NT2/D1 (cell line): ENCODE measurements around the gene CACFD1.

Source experiments
- DNase-seq: peaks from one replicate; pipeline ENCODE4 v3.0.0-alpha.2; 2011; ENCODE audit warnings: low read depth, low spot score
- H3K27me3 ChIP-seq: 2 replicates; pipeline ENCODE4 v1.6.0; 2011; ENCODE audit warnings: mild to moderate bottlenecking; ENCODE audit not compliant: insufficient read length, insufficient read depth
- H3K36me3 ChIP-seq: 2 replicates; pipeline ENCODE4 v1.6.1; 2011; ENCODE audit warnings: mild to moderate bottlenecking, low read length, mixed read lengths; ENCODE audit not compliant: insufficient read depth, insufficient read length
- H3K4me1 ChIP-seq: 2 replicates; pipeline ENCODE4 v1.5.1; 2011; ENCODE audit not compliant: insufficient read depth, insufficient read length
- H3K4me3 ChIP-seq: 2 replicates; pipeline ENCODE4 v1.5.1; 2011; ENCODE audit warnings: low read depth; ENCODE audit not compliant: insufficient read length
- H3K9ac ChIP-seq: 2 replicates; pipeline ENCODE4 v1.6.0; 2011; ENCODE audit warnings: low read depth; ENCODE audit not compliant: insufficient read length
- H3K9me3 ChIP-seq: 2 replicates; pipeline ENCODE4 v1.5.1; 2011; ENCODE audit warnings: mild to moderate bottlenecking, low read length; ENCODE audit not compliant: insufficient read depth
- SUZ12 ChIP-seq: IDR thresholded peaks from 2 replicates; pipeline ENCODE4 v1.6.1; 2011; ENCODE audit not compliant: insufficient read length, insufficient read depth; ENCODE audit errors: extremely low read depth
- YY1 ChIP-seq: IDR thresholded peaks from 2 replicates; pipeline ENCODE4 v1.6.1; 2011; ENCODE audit not compliant: insufficient read length, insufficient read depth
- ZNF274 ChIP-seq: IDR thresholded peaks from 2 replicates; pipeline ENCODE4 v1.6.1; 2011; ENCODE audit warnings: mild to moderate bottlenecking, low read depth, low read length

The CACFD1 gene

DNA sequence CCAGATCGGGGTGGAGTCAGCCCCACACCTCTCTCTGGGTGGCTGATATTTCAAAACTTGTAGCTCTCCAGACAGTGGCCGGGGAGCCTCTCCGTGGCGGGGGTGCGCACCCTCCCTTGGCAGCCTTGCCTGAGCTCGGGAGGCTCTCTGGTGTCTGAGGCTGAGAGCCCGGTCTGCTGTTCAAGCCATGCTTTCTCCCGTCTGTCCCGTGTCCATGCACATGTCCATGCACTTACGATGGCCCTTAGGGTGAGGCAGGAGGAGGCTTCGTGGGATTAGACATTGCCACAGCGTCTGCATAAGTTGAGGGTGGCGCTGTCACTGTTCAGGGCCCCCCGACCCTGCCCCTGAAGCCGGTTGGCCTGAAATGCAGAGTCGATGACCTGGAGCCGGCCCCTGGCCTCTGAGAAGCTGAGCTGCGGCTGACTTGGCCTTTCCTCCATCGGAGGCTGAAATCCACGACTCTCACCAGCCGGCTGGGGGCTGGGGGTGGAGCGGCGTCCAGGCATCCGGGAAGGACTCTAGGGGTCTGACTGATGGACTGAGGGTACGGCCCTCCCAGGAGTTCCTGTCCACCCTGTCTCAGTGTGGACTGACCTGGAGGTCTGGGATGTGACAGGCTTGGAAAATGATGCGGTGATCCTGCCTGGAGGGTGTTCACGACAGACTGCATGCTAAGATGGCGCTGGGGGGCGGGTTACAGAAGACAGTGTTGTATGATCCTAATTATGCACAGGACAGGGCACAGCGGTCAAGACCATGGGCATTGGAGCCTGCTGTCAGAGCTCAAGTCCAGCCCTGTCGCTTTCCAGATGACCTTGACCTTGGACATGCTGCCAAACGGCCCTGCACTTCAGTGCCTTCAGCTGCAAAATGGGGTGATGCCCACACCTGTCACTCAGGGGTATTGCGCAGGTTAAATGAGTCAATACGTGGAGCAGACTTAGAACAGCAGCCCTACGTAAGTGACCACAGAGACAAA, 37.4 kb downstream of the CACFD1 start:
- H3K36me3 ChIP-seq: no peaks in the 10 kb centered on the region
- H3K27me3 ChIP-seq: peaks cover 2% of the 10 kb centered on the region
- no peak for DNase-seq
- no peak overlapping the region for H3K4me3 ChIP-seq
- TF ChIP-seq SUZ12: no peak
- TF ChIP-seq YY1: no peak
- TF ChIP-seq ZNF274: no peak
- peaks cover 17% of the 10 kb centered on the region for H3K4me1 ChIP-seq
- peaks cover 12% of the 10 kb centered on the region for H3K9me3 ChIP-seq
- no peak overlapping the region for H3K9ac ChIP-seq

DNA sequence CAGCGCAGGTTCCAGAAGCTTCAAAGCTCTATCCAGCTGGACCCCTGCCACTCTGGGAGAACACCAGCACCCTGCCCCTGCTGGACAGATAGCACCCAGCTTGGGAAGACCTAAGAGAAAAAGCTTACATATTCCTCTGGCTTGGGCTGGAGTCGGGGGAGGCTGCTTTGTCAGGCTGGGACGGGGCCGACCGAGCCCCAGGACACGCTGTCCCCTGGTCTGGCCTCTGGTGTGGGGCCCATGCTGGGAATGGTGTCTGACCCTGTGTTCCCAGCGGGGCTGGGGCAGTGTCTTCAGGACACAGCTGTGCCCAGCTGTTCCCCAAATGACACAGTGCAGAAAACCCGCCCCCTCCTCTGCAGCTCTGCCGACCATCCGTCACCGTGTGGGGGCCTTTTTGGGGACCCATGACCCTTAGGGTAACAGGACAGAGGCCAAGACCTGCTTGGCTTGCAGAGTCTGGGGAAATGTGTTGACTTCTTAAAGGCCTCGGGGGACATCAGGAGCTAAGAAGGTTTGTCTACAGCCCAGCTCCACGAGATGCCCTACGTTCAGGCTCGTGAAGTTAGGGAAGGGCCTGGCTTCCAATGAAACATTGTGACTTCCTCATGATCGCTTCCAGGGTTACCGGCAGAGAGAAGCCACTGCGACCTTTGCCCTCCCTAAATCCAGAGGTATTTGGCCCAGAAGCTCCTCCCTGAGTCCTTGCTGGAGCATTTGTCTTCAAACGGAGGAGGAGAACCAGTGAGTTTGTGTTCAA, 39.5 kb downstream of the CACFD1 start:
- Histone ChIP-seq H3K9ac (no peak overlapping the region), H3K4me3 (no peak overlapping the region), H3K4me1 (peaks cover 11% of the 10 kb centered on the region), H3K36me3 (no peaks in the 10 kb centered on the region), H3K27me3 (peaks cover 2% of the 10 kb centered on the region), H3K9me3 (peaks cover 20% of the 10 kb centered on the region)
- DNase-seq: no peak
- TF ChIP-seq SUZ12 (no peak), ZNF274 (no peak), YY1 (no peak)

DNA sequence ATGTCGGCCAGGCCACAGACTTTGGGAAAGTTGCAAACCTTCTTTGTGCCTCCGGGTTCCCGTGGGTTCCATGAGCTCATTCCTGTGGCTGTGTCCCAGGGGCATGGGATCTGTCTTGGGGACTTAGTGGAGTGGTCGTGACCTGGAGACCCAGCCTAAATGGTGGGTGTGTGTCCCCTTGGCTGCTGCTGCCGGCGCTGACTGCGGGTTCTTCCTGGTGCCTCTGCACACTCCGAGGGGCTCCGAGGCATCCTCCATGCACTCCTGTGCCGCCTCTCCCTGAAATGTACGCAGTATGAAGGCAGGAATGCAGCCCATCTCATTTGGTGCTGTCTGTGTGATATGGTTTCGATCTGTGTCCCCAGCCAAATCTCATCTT, 40.1 kb downstream of the CACFD1 start:
- Histone ChIP-seq H3K27me3 (peaks cover 2% of the 10 kb centered on the region), H3K9ac (no peak overlapping the region), H3K4me3 (no peak overlapping the region), H3K9me3 (peaks cover 20% of the 10 kb centered on the region), H3K36me3 (no peaks in the 10 kb centered on the region), H3K4me1 (peaks cover 11% of the 10 kb centered on the region)
- no peak for DNase-seq
- TF ChIP-seq YY1: no peak
- TF ChIP-seq ZNF274: no peak
- no peak for TF ChIP-seq SUZ12

DNA sequence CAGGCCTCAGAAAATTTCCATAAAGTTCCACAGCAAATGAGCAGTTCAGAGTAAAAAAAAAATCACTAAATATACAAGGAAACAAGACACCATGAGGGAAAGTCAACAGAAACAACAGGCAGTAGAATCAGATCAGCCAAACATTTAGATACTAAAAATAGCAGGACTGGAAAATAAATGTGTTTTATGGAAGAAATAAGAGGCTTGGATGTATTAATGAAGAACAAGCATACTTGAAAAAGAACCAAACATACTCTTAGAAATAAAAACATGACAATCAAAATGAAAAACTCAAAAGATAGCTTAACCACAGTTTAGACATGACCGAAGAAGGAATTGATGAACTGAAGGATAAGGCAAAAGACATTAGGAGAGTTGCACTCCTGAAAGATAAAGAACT, 42.3 kb downstream of the CACFD1 start:
- TF ChIP-seq YY1: no peak
- no peak for TF ChIP-seq SUZ12
- no peak for TF ChIP-seq ZNF274

DNA sequence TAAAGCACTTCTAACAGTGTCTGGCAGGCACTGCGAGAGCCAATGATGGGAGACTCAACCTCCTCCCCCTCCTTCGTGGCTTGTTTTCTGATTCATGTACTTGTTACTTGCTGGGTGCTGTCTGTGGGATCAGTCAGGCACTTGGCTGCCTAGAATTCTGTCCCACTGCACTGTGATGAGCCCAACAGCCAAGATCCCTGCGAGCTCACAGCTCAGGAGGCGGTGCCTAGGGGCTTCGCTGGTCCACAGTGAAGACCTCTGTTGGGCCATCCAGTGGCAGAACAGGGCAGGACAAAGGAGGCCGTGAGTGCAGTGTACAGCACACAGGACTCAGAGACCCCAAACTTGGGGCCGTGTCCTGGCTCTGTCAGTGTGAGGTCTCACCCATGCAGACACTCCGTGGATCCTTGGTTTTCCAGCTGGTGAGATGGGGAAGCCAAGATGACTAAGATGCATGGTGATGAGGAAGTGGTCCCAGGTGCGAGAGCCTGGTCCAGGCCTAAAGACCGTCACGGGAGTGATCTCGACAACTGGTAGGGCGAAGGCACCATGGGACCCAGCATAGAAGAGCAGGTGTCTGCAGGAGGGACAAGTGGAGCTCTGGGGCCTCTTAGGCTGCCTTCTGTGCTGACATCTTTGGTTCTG, 45.5 kb downstream of the CACFD1 start:
- H3K4me3 ChIP-seq: no peak overlapping the region
- H3K4me1 ChIP-seq: peaks cover 16% of the 10 kb centered on the region
- DNase-seq: no peak
- peaks cover 20% of the 10 kb centered on the region for H3K9me3 ChIP-seq
- H3K9ac ChIP-seq: no peak overlapping the region
- peaks cover 17% of the 10 kb centered on the region for H3K27me3 ChIP-seq
- TF ChIP-seq SUZ12: no peak
- no peak for TF ChIP-seq YY1
- TF ChIP-seq ZNF274: no peak
- H3K36me3 ChIP-seq: no peaks in the 10 kb centered on the region

More for the DNA sequence above, 42.3 kb downstream of the CACFD1 start:
- no peak overlapping the region for H3K9ac ChIP-seq
- no peak for DNase-seq
- H3K36me3 ChIP-seq: no peaks in the 10 kb centered on the region
- no peak overlapping the region for H3K4me3 ChIP-seq
- peaks cover 14% of the 10 kb centered on the region for H3K4me1 ChIP-seq
- peaks cover 20% of the 10 kb centered on the region for H3K9me3 ChIP-seq
- peaks cover 5% of the 10 kb centered on the region for H3K27me3 ChIP-seq

DNA sequence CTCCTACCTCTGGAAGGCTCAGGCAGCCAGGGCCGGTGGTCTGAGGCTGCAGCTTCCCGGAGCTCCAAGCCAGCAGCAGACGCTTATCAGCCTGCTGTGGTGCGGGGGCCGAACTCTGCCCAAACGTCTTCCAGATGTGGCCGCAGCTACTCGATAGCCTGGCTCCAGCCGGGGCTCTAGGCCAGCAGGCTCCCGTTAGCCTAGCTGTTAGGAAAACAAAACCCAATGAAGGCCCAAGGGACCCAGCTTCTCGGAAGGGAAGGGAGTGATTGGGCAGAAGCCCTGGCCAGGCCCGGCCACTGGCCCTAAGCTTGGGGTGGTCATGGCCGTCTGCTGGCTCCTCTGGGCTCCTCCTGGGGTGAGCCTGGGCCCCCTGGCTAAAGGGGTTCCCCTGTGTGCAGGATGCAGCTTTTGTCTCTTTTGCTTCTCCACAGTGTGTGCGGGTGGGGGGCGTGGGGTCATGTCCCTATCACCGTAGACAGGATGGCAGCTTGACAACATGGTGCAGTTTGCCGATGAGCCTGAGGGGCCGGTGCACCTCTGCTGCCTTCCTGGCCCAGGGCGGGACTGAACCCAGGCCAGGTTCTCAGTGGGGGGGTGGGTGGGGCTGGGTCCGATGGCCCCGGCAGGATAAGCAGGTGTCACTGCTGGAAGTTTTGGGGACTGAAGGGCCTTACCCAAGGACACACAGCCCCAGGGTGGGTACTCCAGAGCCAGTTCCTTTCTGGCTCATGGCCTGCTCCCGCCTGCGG, 46.3 kb downstream of the CACFD1 start:
- H3K9me3 ChIP-seq: peaks cover 18% of the 10 kb centered on the region
- peaks cover 17% of the 10 kb centered on the region for H3K27me3 ChIP-seq
- H3K9ac ChIP-seq: no peak overlapping the region
- H3K4me1 ChIP-seq: peaks cover 16% of the 10 kb centered on the region
- TF ChIP-seq ZNF274: no peak
- TF ChIP-seq YY1: no peak
- no peak for TF ChIP-seq SUZ12
- DNase-seq: no peak
- no peak overlapping the region for H3K4me3 ChIP-seq
- H3K36me3 ChIP-seq: no peaks in the 10 kb centered on the region
